Right lobe of liver (tissue), 6 donors: Measurements from ENCODE around the gene FITM2. TPM values are rescaled to one million over a fixed set of nuclear protein-coding genes. Genes with fewer than 3 reads are reported as not detected.
A peak's percentile ranks its signal among the peaks of the same experiment; 100 is the strongest.

ENCODE experiments used
- ATAC-seq, 4 donors: fragments of 200-7000 bp; cut with Tn5 transposase; one replicate each; pipeline ENCODE4 v1.9.1; 2020; ENCODE audit warnings: mild to moderate bottlenecking in 4 of 4, moderate library complexity in 4 of 4
- DNase-seq, 3 donors: peaks; one replicate each; pipeline ENCODE4 v3.0.0-alpha.2; 2020
- H3K27ac ChIP-seq, 3 donors: fragments of 200-600 bp; one replicate each; pipeline ENCODE4 v1.8.0; 2022
- H3K27me3 ChIP-seq, 2 donors: fragments of 200-600 bp; one replicate each; pipeline ENCODE4 v1.8.0; 2022
- H3K36me3 ChIP-seq, 4 donors: fragments of 200-600 bp; sonication (generic) in 1 of 4; one replicate each; pipeline versions ENCODE4 v1.5.1 to v1.8.0; 2017 to 2022; ENCODE audit warnings: control low read depth in 1 of 4
- H3K4me1 ChIP-seq, 4 donors: fragments of 200-600 bp; sonication (generic) in 1 of 4; one replicate each; pipeline versions ENCODE4 v1.5.1 to v1.8.0; 2017 to 2022; ENCODE audit warnings: control low read depth in 1 of 4
- H3K4me3 ChIP-seq, 3 donors: fragments of 200-600 bp; one replicate each; pipeline ENCODE4 v1.8.0; 2022
- H3K9me3 ChIP-seq, 4 donors: fragments of 200-600 bp; sonication (generic) in 1 of 4; one replicate each; pipeline versions ENCODE4 v1.5.1 to v1.8.0; 2017 to 2022; ENCODE audit warnings: control low read depth in 1 of 4
- POLR2A ChIP-seq: fragments of 450-650 bp; IDR thresholded peaks from one replicate; pipeline ENCODE4 v1.6.1; 2017; ENCODE audit warnings: antibody characterized with exemption, mild to moderate bottlenecking
- WGBS: methylation state at CpG from one replicate; pipeline ENCODE4 v1.1.6; 2018; ENCODE audit warnings: low coverage, low lambda C conversion rate; ENCODE audit not compliant: insufficient coverage; ENCODE audit errors: missing lambda C conversion rate; 5-methylcytosine and 5-hydroxymethylcytosine counted together
- intact Hi-C, 2 donors: fragments of 100-400 bp; cut with DNase I; formaldehyde crosslinking; loops; one replicate each; pipeline versions ENCODE4 v1.11.2 to v1.14.1; 2022
- long read RNA-seq: library from polyadenylated mRNA; unstranded; transcript quantifications from one replicate; pipeline ENCODE4 v2.0.0, GENCODE V29; 2019
- total RNA-seq, 6 experiments: library from RNA; depleted of rRNA in 2 of 6; stranded (reverse); fragments of >200 nt in 2 of 6; fragmentation: NEBNext Ultra II Directional in 3 of 6; extraction: Animal tissue kit (Norgen Biotek cat#: 25700) in 3 of 6; gene quantifications; one replicate each; pipeline versions ENCODE4 v1.1.0 to v1.2.4, GENCODE V29; 2016 to 2023
- TF ChIP-seq, protein P1 (sequence below), 4 donors: fragments of 200-600 bp in 3 of 4; fragments of 450-650 bp in 1 of 4; IDR thresholded peaks; one replicate each; pipeline versions ENCODE4 v1.5.1 to v1.8.0; 2016 to 2022; ENCODE audit warnings: antibody characterized with exemption in 4 of 4, mild to moderate bottlenecking in 2 of 4
- donor health status: DM: no; HTN: yes; CAD: no.
- donor health status: DM: no; HTN: no; CAD: no.
- donor health status: DM: no; HTN: no; CAD: no.
- donor health status: DM: no; HTN: yes; CAD: no.
- donor health status: DM: no; HTN: yes; CAD: no.

Gene FITM2, protein sequence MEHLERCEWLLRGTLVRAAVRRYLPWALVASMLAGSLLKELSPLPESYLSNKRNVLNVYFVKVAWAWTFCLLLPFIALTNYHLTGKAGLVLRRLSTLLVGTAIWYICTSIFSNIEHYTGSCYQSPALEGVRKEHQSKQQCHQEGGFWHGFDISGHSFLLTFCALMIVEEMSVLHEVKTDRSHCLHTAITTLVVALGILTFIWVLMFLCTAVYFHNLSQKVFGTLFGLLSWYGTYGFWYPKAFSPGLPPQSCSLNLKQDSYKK
- total RNA-seq, result 1 to 10 TPM; 3.6 to 8.0 (median 6.4) TPM
- long read RNA-seq, full-length matches to known transcripts, result 1 of 1 reads
- long read RNA-seq, partial matches to known transcripts, result 0 of 1 reads
- long read RNA-seq, other reads (novel, unspliced or antisense), result 0 of 1 reads

DNA sequence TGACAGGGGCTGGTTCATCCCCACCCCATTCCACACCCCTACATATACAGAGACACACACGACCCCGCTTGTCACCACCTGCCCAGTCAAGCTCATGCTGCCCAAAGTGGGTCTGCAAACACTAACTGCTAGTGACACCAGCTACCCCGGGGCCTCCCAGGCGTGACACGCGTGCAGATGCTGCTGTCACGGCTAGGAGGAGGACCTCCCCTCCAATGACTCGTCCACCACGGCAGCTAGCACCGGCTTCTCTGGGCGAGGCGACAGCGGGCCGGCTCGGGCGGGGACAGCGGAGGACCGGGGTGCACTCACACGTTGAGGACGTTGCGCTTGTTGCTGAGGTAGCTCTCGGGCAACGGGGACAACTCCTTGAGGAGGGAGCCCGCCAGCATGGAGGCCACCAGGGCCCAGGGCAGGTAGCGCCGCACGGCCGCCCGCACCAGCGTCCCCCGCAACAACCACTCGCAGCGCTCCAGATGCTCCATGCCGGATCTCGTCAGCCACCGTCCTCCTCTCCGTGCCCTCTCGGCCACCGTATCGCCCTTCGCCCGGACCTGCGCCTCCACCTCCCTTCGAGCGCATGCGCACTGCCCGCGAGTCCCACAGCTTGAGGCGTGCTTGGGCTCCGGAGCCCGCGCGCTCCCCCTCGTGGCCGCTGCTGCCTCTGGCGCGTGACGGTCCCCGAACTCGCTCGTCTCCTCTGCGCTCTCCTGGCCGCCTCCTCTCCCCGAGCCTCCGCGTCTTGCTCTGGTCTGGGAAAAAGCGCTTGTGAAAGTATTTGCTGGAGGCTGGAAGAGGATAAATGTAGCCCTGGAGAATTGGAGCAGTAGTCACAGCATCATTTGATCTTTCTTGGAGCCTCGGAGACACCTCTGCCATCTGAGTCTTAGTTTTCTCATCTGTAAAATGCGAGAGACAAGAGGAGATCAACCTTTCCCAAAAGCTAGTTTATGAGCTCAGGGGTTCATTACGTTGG is at the start of gene FITM2:
Gene FITM2 (minus strand): TSS at position 539 of the 976 bp plus-strand sequence. CDS start 54 bp downstream, at position 485.
- 3% methylated on average over 24 of the region's 70 CpGs for WGBS
- ATAC-seq (peak; percentile 98 to 99 (median 98)), DNase-seq (peak; percentile 99)
- Histone ChIP-seq H3K36me3 (no peaks in the 10 kb centered on the region), H3K27me3 (no peaks in the 10 kb centered on the region), H3K4me1 (peaks cover 0 to 9% (median 0%) of the 10 kb centered on the region in 4 donors), H3K9me3 (no peaks in the 10 kb centered on the region), H3K4me3 (peak within 1 kb of the TSS; percentile 98), H3K27ac (peak within 1 kb of the TSS; percentile 36 to 62 (median 55))
- TF ChIP-seq POLR2A, result peak; percentile 43
- TF ChIP-seq, protein P1, sequence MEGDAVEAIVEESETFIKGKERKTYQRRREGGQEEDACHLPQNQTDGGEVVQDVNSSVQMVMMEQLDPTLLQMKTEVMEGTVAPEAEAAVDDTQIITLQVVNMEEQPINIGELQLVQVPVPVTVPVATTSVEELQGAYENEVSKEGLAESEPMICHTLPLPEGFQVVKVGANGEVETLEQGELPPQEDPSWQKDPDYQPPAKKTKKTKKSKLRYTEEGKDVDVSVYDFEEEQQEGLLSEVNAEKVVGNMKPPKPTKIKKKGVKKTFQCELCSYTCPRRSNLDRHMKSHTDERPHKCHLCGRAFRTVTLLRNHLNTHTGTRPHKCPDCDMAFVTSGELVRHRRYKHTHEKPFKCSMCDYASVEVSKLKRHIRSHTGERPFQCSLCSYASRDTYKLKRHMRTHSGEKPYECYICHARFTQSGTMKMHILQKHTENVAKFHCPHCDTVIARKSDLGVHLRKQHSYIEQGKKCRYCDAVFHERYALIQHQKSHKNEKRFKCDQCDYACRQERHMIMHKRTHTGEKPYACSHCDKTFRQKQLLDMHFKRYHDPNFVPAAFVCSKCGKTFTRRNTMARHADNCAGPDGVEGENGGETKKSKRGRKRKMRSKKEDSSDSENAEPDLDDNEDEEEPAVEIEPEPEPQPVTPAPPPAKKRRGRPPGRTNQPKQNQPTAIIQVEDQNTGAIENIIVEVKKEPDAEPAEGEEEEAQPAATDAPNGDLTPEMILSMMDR (IDR thresholded peaks at IDR 0.05), result peak; percentile 96 to 97 (median 97)
- intact Hi-C loops, result loop anchor here in 1 of 2 donors (5.0 kb wide), 1 partner anchor 94 kb away; no protein-coding TSS in a partner anchor

DNA sequence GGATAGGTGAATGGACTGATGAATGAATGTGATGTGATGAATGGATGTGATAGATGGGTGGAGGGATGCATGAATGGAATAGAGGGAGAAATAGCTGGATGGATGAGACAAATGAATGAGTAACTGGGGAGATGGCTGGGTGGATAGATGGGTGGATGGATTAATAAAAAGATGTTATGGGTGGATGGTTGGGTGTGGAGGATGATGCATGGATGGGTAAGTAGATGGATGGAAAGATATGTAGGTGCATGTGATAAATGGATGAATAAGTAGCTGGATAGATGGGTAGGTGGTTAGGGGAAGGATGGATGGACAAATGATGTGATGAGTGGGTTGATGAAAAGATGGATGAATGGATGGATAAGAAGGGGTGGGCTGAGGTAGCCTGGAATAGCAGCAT is 49.2 kb upstream of the FITM2 start:
- ATAC-seq (no peak), DNase-seq (no peak)
- TF ChIP-seq, protein P1 (IDR thresholded peaks at IDR 0.05), result no peak
- TF ChIP-seq POLR2A, result no peak
- no peaks in the 10 kb centered on the region for H3K27me3 ChIP-seq
- peaks cover 0 to 27% (median 3%) of the 10 kb centered on the region in 4 donors for H3K4me1 ChIP-seq
- H3K27ac ChIP-seq, result no peak overlapping the region
- no peak overlapping the region for H3K4me3 ChIP-seq
- intact Hi-C loops, result no loop called here
- H3K9me3 ChIP-seq, result no peaks in the 10 kb centered on the region
- peaks cover 0 to 12% (median 3%) of the 10 kb centered on the region in 4 donors for H3K36me3 ChIP-seq

GRCh38 chr20:44358776-44359175 is 47.8 kb upstream of the FITM2 start:
- DNase-seq (no peak), ATAC-seq (peak in 1 of 4 donors; percentile 14)
- no peak for TF ChIP-seq POLR2A
- no peaks in the 10 kb centered on the region for H3K27me3 ChIP-seq
- WGBS, result 58% methylated on average over 2 of the region's 8 CpGs
- intact Hi-C loops, result no loop called here
- H3K27ac ChIP-seq, result no peak overlapping the region
- peaks cover 0 to 33% (median 3%) of the 10 kb centered on the region in 4 donors for H3K4me1 ChIP-seq
- H3K4me3 ChIP-seq, result no peak overlapping the region
- H3K9me3 ChIP-seq, result no peaks in the 10 kb centered on the region
- peaks cover 0 to 11% (median 3%) of the 10 kb centered on the region in 4 donors for H3K36me3 ChIP-seq

- Histone ChIP-seq H3K27ac (no peak overlapping the region), H3K9me3 (no peaks in the 10 kb centered on the region), H3K4me1 (peaks cover 0 to 33% (median 3%) of the 10 kb centered on the region in 4 donors), H3K27me3 (no peaks in the 10 kb centered on the region), H3K4me3 (no peak overlapping the region), H3K36me3 (peaks cover 0 to 11% (median 3%) of the 10 kb centered on the region in 4 donors)
- no peak for DNase-seq
- no peak for TF ChIP-seq POLR2A
- TF ChIP-seq, protein P1 (IDR thresholded peaks at IDR 0.05), result no peak
- no peak for ATAC-seq
- intact Hi-C loops, result no loop called here
- 29% methylated on average over 4 of the region's 4 CpGs for WGBS
These were observed 46.6 kb upstream of the FITM2 start for GRCh38 chr20:44357555-44358125.
